Measurements from ENCODE around the gene SLC35F3. TPM values are rescaled to one million over a fixed set of nuclear protein-coding genes. Genes with fewer than 3 reads are reported as not detected.

The SLC35F3 gene
- polyA plus RNA-seq, 1 of the 3 experiments (the other 2 are of a cell fraction) = 0.87 TPM

- TF ChIP-seq, protein P1, sequence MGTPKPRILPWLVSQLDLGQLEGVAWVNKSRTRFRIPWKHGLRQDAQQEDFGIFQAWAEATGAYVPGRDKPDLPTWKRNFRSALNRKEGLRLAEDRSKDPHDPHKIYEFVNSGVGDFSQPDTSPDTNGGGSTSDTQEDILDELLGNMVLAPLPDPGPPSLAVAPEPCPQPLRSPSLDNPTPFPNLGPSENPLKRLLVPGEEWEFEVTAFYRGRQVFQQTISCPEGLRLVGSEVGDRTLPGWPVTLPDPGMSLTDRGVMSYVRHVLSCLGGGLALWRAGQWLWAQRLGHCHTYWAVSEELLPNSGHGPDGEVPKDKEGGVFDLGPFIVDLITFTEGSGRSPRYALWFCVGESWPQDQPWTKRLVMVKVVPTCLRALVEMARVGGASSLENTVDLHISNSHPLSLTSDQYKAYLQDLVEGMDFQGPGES (IDR thresholded peaks at IDR 0.05; ENCODE audit: low read depth, low read length) = no peak
- TF ChIP-seq FOSL2 (IDR thresholded peaks at IDR 0.05; ENCODE audit: borderline replicate concordance, low read depth) = no peak
- TF ChIP-seq TAF1 (IDR thresholded peaks at IDR 0.05; ENCODE audit: borderline replicate concordance, low read depth, low read length) = no peak
Measured at GRCh38 chr1:234307726-234308125, 403.2 kb downstream of the SLC35F3 start (continued).

DNA sequence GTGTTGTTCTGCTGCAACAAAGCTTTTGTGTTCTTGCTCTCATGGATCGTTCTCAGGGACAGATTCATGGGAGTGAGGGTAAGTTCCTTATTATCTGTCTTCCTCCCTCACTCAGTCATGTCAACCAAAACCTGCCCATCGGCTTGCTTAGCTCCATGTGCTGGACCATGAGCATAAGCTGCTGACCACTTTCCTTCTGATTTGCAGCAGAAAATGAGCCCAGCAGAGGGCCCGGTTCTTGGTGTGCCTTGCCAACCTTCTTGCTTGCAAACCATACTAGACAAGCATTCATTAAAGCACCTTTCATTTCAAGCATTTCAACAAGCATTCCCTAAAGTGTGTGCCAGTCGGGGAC is 404.7 kb downstream of the SLC35F3 start:
- Histone ChIP-seq H3K4me3 (ENCODE audit: low read depth in 2 of 2, low read length in 1 of 2) (no peak overlapping the region), H3K36me3 (replicated peaks in 1 of 2; ENCODE audit: control insufficient read depth in 1 of 2, insufficient read depth in 2 of 2, low read length in 1 of 2) (no peaks in the 10 kb centered on the region), H3K9me3 (no peaks in the 10 kb centered on the region), H3K4me1 (ENCODE audit: control insufficient read depth in 1 of 2, insufficient read depth in 2 of 2, low read depth in 1 of 2, low read length in 1 of 2) (peaks cover 0 to 10% of the 10 kb centered on the region in 2 experiments; a peak in 1 of 4 replicates), H2AFZ (ENCODE audit: low read depth) (no peak overlapping the region), H4K20me1 (ENCODE audit: insufficient read depth) (no peaks in the 10 kb centered on the region), H3K27ac (ENCODE audit: low read depth in 2 of 2, low read length in 1 of 2) (no peak overlapping the region), H3K9ac (no peak overlapping the region), H3K27me3 (ENCODE audit: insufficient read depth) (no peaks in the 10 kb centered on the region), H3K79me2 (ENCODE audit: insufficient read depth) (no peaks in the 10 kb centered on the region), H3K9me2 (no peaks in the 10 kb centered on the region), H3K4me2 (no peak overlapping the region), H3F3A (replicated peaks; ENCODE audit: insufficient read depth) (peaks cover 3% of the 10 kb centered on the region)
- WGBS (ENCODE audit: low lambda C conversion rate) = 60% methylated on average over 4 of the region's 4 CpGs
- TF ChIP-seq EP300 (IDR thresholded peaks at IDR 0.05; ENCODE audit: borderline replicate concordance in 1 of 2, low read depth in 1 of 2, low read length in 1 of 2) (no peak), FOXJ3 (CRISPR knock-in tag; IDR thresholded peaks at IDR 0.05) (no peak), CTCF (IDR thresholded peaks at IDR 0.05) (no peak), RCOR1 (IDR thresholded peaks at IDR 0.05; ENCODE audit: low read length) (no peak), JUND (IDR thresholded peaks at IDR 0.05) (no peak), CHD2 (IDR thresholded peaks at IDR 0.05; ENCODE audit: low read length, partially characterized antibody) (no peak), POLR2AphosphoS5 (IDR thresholded peaks at IDR 0.05; ENCODE audit: low read depth, low read length) (no peak), ELF1 (IDR thresholded peaks at IDR 0.05) (no peak), TEAD4 (IDR thresholded peaks at IDR 0.05; ENCODE audit: borderline replicate concordance, insufficient read depth) (no peak), PBX3 (IDR thresholded peaks at IDR 0.05) (no peak), NFIC (IDR thresholded peaks at IDR 0.05; ENCODE audit: borderline replicate concordance) (no peak), SMC3 (IDR thresholded peaks at IDR 0.05; ENCODE audit: low read depth, low read length) (no peak)
- TF ChIP-seq, protein P2, sequence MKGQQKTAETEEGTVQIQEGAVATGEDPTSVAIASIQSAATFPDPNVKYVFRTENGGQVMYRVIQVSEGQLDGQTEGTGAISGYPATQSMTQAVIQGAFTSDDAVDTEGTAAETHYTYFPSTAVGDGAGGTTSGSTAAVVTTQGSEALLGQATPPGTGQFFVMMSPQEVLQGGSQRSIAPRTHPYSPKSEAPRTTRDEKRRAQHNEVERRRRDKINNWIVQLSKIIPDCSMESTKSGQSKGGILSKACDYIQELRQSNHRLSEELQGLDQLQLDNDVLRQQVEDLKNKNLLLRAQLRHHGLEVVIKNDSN (IDR thresholded peaks at IDR 0.05; ENCODE audit: borderline replicate concordance, low read depth) = no peak
- CTCF ChIA-PET = interaction anchor here (0.6 to 10.9 kb wide), 58 partner anchors 8 to 923 kb away, joined by 3 to 190 read pairs (median 5); no protein-coding TSS in a partner anchor
- POLR2A ChIA-PET = no interaction called here
- DNase-seq = no peak

Measured in SK-N-SH (cell line).